Ovary (tissue), 9 donors: ENCODE results near the gene DNAJB2. TPM values are rescaled to one million over a fixed set of nuclear protein-coding genes. Genes with fewer than 3 reads are reported as not detected.

Experiments
- DNase-seq, 5 donors: peaks; one replicate each; pipeline ENCODE4 v3.0.0-alpha.2; 2019 to 2020
- H3K27ac ChIP-seq, 2 donors: fragments of 200-600 bp; one replicate each; pipeline versions ENCODE4 v1.5.1 to v1.8.0; 2019 to 2022
- H3K27me3 ChIP-seq: fragments of 200-600 bp; one replicate; pipeline ENCODE4 v1.8.0; 2022
- H3K36me3 ChIP-seq: fragments of 200-600 bp; sonication (generic); one replicate; pipeline ENCODE4 v1.5.1; 2019
- H3K4me1 ChIP-seq: one replicate; pipeline ENCODE4 v1.8.1; 2013; ENCODE audit warnings: mild to moderate bottlenecking, moderate library complexity; ENCODE audit not compliant: insufficient read depth
- H3K4me3 ChIP-seq: fragments of 200-600 bp; sonication (generic); one replicate; pipeline ENCODE4 v1.5.1; 2017
- H3K9me3 ChIP-seq, 2 donors: fragments of 200-600 bp in 1 of 2; sonication (generic) in 1 of 2; one replicate each; pipeline versions ENCODE4 v1.5.1 to v1.8.1; 2013 to 2019; ENCODE audit warnings: mild to moderate bottlenecking in 1 of 2, moderate library complexity in 1 of 2
- EP300 ChIP-seq: sonication (generic); formaldehyde crosslinking; IDR thresholded peaks from one replicate; pipeline ENCODE4 v1.6.1; 2017; ENCODE audit warnings: antibody characterized with exemption
- POLR2A ChIP-seq: fragments of 450-650 bp; IDR thresholded peaks from one replicate; pipeline ENCODE4 v1.6.1; 2017; ENCODE audit warnings: antibody characterized with exemption, mild to moderate bottlenecking, moderate library complexity
- WGBS, 3 donors: extraction: QIAGEN DNeasy Blood & Tissue Kit in 1 of 3; methylation state at CpG; one replicate each; pipeline versions ENCODE4 v1.1.5 to v1.1.7; 2013 to 2017; 5-methylcytosine and 5-hydroxymethylcytosine counted together
- intact Hi-C, 4 donors: fragments of 100-400 bp; cut with DNase I; formaldehyde crosslinking; loops; one replicate each; pipeline versions ENCODE4 v1.11.0 to v1.15.1; 2022 to 2023
- polyA plus RNA-seq, 2 donors: library from polyadenylated mRNA; stranded (reverse); fragments of 200-250 nt in 1 of 2; fragments of 350-450 nt in 1 of 2; fragmentation: Illumina TruSeq in 1 of 2; extraction: RNeasy Lipid Tissue Mini Kit (QIAGEN cat#74804) in 1 of 2; gene quantifications; one replicate each; pipeline ENCODE4 v1.2.3, GENCODE V29; 2013 to 2014
- total RNA-seq, 7 donors: library from RNA; depleted of rRNA in 2 of 7; stranded (reverse); fragments of >200 nt in 2 of 7; fragmentation: NEBNext Ultra II Directional in 3 of 7; extraction: Animal tissue kit (Norgen Biotek cat#: 25700) in 3 of 7; gene quantifications; one replicate each; pipeline versions ENCODE4 v1.1.0 to v1.2.4, GENCODE V29; 2016 to 2023
- TF ChIP-seq, protein P1 (sequence below), 3 donors: fragments of 450-650 bp in 2 of 3; fragments of 200-600 bp in 1 of 3; IDR thresholded peaks; one replicate each; pipeline versions ENCODE4 v1.5.1 to v1.8.0; 2016 to 2022; ENCODE audit warnings: antibody characterized with exemption in 3 of 3, mild to moderate bottlenecking in 1 of 3
- donor health status: DM: no; HTN: no; CAD: no; lungs with moderate emphysema.
- donor health status: DM: no; HTN: no; CAD: no.
- donor health status: Bipolar disorder and iron deficiency.
- donor health status: DM: yes; HTN: yes; CAD: no.
- donor health status: DM: no; HTN: no; CAD: no.
- donor health status: DM: yes; HTN: yes; CAD: no.

Gene DNAJB2
- total and polyA plus RNA-seq, 9 donors: 34.0 to 101 (median 85.7) TPM

DNA sequence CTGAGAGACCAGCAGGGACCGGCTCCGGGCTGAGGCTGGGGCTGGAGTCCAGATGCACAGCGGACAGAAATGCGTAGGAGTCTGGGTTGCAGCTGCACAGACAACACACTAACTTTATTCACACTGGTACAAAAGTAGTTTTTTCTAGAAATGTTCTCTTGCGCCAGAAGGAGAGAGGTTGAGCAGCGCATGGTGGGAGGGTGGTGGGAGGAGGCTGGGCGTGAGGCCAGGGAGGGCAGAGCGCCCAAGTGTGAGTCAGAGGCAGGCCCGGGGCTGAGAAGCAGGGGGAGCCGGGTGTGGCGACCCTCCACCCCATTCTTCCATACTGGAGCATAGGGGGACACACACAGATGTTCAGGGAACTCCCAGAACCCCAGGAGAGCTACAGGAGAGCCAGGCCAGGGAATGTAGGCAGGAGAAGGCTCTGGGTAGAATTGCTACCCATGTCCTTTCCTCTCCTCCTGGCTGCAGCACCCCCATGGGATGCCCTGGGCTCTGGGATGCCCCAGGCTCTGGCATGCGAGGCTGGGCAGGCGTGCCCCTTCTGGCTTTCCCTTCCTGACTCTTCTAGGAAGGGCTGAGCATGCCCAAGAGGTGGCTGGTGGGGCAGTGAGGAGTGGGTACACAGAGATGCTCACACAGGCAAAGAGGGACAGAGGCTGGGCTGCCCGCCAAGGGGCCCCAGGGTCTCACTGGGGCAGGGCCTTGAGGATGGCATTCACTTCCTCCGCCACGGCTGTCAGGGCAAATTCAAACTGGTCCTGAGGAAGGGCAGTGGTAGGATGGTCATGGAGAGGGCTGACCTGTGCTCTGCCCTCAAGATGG lies 10.6 kb downstream of the DNAJB2 start:
- H3K4me1 ChIP-seq: peaks cover 11% of the 10 kb centered on the region
- TF ChIP-seq EP300: no peak
- TF ChIP-seq, protein P1, sequence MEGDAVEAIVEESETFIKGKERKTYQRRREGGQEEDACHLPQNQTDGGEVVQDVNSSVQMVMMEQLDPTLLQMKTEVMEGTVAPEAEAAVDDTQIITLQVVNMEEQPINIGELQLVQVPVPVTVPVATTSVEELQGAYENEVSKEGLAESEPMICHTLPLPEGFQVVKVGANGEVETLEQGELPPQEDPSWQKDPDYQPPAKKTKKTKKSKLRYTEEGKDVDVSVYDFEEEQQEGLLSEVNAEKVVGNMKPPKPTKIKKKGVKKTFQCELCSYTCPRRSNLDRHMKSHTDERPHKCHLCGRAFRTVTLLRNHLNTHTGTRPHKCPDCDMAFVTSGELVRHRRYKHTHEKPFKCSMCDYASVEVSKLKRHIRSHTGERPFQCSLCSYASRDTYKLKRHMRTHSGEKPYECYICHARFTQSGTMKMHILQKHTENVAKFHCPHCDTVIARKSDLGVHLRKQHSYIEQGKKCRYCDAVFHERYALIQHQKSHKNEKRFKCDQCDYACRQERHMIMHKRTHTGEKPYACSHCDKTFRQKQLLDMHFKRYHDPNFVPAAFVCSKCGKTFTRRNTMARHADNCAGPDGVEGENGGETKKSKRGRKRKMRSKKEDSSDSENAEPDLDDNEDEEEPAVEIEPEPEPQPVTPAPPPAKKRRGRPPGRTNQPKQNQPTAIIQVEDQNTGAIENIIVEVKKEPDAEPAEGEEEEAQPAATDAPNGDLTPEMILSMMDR (IDR thresholded peaks at IDR 0.05): peak in 1 of 3 donors; percentile 9
- no peak for TF ChIP-seq POLR2A
- WGBS, 3 donors: 15 to 27% (median 16%) methylated on average over 15 to 16 of the region's 16 CpGs
- peak overlapping the region; percentile 85 to 93 for H3K27ac ChIP-seq
- H3K4me3 ChIP-seq: no peak overlapping the region
- no peaks in the 10 kb centered on the region for H3K9me3 ChIP-seq
- DNase-seq: peak; percentile 91 to 98 (median 93)
- no peaks in the 10 kb centered on the region for H3K36me3 ChIP-seq
- intact Hi-C loops: loop anchor here in 3 of 4 donors (5.0 to 10.0 kb wide), 3 partner anchors 45 to 122 kb away; partner anchors contain the start of genes CNPPD1 (in 2 of the 3), RETREG2 (in 2 of the 3), GLB1L (in 1 of the 3) and STK16 (in 1 of the 3)
- H3K27me3 ChIP-seq: no peaks in the 10 kb centered on the region

DNA sequence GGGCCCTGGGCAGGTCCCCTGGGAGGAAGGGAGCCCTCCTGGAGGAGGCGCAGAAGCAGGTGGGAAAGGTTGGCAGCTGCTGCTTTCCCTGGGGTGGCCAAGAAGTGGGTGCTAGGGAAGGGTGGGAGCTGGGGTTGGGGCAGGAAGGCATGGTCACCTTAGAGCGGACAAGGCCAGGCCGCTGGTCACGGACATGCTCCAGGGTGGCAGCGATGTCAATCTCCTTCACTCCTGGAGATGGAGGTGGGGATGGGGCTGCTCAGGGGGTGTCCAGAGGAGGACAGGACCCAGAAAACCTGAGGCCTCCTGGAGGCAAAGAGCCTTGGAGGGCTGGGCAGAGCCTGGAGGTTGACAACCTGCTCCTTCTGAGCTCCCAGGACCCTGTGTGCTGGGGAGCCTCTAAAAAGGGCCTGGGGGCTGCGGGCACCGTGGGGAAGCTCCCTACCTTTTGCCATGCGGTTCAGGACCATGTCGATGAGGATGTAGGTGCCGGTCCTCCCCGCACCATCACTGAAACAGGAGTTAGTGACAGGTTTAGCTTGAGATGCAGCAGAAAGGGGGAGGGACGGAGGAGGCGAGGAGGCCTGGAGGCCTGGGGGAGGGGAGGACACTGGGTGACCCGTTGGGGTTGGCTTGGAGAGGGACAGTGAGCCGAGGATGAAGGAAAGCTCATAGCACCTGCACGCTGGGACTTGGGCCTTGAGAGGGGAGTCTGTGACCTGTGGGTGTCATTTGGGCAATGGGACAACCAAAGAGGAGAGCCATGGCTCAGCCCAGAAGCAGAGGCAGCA lies 11.4 kb downstream of the DNAJB2 start:
- H3K4me3 ChIP-seq: no peak overlapping the region
- DNase-seq: peak in 2 of 5 donors; percentile 40 to 44
- intact Hi-C loops: loop anchor here in 3 of 4 donors (5.0 to 10.0 kb wide), 3 partner anchors 46 to 123 kb away; partner anchors contain the start of genes CNPPD1 (in 2 of the 3), RETREG2 (in 2 of the 3), GLB1L (in 1 of the 3) and STK16 (in 1 of the 3)
- no peaks in the 10 kb centered on the region for H3K36me3 ChIP-seq
- TF ChIP-seq POLR2A (no peak), EP300 (no peak)
- TF ChIP-seq, protein P1 (IDR thresholded peaks at IDR 0.05): no peak
- peak overlapping the region; percentile 85 to 93 for H3K27ac ChIP-seq
- peaks cover 13% of the 10 kb centered on the region for H3K4me1 ChIP-seq
- H3K9me3 ChIP-seq: no peaks in the 10 kb centered on the region
- 83 to 87% (median 86%) methylated on average over 16 of the region's 16 CpGs for WGBS, 3 donors
- no peaks in the 10 kb centered on the region for H3K27me3 ChIP-seq

DNA sequence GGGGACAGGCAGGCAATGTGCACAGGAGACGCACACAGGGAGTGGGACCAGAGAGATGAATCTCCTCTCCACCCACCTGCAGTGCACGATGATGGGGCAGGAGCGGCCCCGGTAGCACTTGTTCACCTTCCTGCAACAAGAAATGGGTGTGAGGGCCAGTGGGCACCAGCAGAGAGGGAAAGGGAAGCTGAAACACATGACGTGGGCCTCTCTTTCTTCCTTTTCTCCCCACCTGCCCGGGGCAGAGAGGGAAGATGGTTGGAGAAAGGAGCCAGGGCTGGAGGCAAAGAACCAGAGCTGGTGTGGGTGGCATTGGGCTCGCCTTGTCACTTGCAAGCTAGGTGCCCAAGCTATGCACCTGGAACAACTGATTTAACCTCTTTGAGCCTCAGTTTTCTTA lies 12.2 kb downstream of the DNAJB2 start:
- TF ChIP-seq, protein P1 (IDR thresholded peaks at IDR 0.05): no peak
- TF ChIP-seq POLR2A (no peak), EP300 (no peak)
- intact Hi-C loops: loop anchor here in 3 of 4 donors (5.0 to 10.0 kb wide), 3 partner anchors 47 to 124 kb away; partner anchors contain the start of genes CNPPD1 (in 2 of the 3), RETREG2 (in 2 of the 3), GLB1L (in 1 of the 3) and STK16 (in 1 of the 3)
- H3K4me3 ChIP-seq: no peak overlapping the region
- H3K36me3 ChIP-seq: no peaks in the 10 kb centered on the region
- H3K9me3 ChIP-seq: no peaks in the 10 kb centered on the region
- 89 to 94% (median 92%) methylated on average over 7 of the region's 7 CpGs for WGBS, 3 donors
- H3K4me1 ChIP-seq: peaks cover 10% of the 10 kb centered on the region
- DNase-seq: peak in 1 of 5 donors; percentile 15
- H3K27ac ChIP-seq: no peak overlapping the region
- no peaks in the 10 kb centered on the region for H3K27me3 ChIP-seq

DNA sequence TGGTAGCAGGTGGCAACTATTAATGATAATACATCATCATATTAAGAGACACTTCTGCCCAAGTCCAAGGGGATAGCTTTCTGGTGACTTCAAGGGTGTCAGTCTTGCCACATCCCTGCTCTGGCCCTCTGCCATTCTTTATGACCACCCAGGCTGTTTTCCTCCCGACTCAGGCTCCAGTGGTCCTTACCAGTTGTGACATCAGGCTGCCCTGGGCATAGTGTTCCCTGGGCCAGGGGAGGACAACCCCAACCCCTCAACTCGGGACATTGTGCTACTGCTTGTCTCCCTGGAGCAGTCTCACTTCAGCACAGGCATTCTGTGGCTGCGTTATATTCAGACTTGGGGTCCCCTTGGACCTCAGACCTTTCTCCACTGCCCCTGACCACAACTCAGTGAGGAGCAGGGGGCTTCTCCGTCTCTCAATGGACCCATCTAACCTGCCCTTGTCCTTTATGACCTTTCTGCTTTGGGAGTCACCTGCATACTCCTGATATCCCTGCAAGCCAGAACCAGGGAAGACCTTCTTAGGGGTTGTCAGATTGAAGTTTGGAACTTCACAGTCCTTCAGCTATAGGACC lies 12.8 kb downstream of the DNAJB2 start:
- intact Hi-C loops: loop anchor here in 3 of 4 donors (5.0 to 10.0 kb wide), 3 partner anchors 47 to 125 kb away; partner anchors contain the start of genes CNPPD1 (in 2 of the 3), RETREG2 (in 2 of the 3), GLB1L (in 1 of the 3) and STK16 (in 1 of the 3)
- H3K27ac ChIP-seq: no peak overlapping the region

More for the DNA sequence above, 12.8 kb downstream of the DNAJB2 start:
- Histone ChIP-seq H3K4me1 (peaks cover 8% of the 10 kb centered on the region), H3K36me3 (no peaks in the 10 kb centered on the region), H3K9me3 (no peaks in the 10 kb centered on the region), H3K4me3 (no peak overlapping the region), H3K27me3 (no peaks in the 10 kb centered on the region)
- no peak for DNase-seq
- TF ChIP-seq, protein P1 (IDR thresholded peaks at IDR 0.05): no peak
- TF ChIP-seq POLR2A (no peak), EP300 (no peak)
- WGBS, 3 donors: 67 to 75% (median 70%) methylated on average over 4 of the region's 4 CpGs
